ENCODE data around the gene SLC5A8. TPM values are rescaled to one million over a fixed set of nuclear protein-coding genes. Genes with fewer than 3 reads are reported as not detected.

Gene SLC5A8
- total RNA-seq, 1 experiment from 2014 or later, result not detected

- H2AFZ ChIP-seq (ENCODE audit: low read length), result no peak overlapping the region
- no peaks in the 10 kb centered on the region for H4K20me1 ChIP-seq (ENCODE audit: low read length)
- H3K27me3 ChIP-seq (ENCODE audit: low read length), result no peaks in the 10 kb centered on the region
- no peaks in the 10 kb centered on the region for H3K4me1 ChIP-seq (ENCODE audit: insufficient read depth, low read length)
- POLR2A ChIA-PET (ENCODE audit: unreplicated experiment), result no interaction called here
- intact Hi-C loops (cut with micrococcal nuclease), result no loop called here
- TF ChIP-seq EZH2phosphoT487 (IDR thresholded peaks at IDR 0.05; ENCODE audit: borderline replicate concordance, low read length) (no peak), CTCF (conservative IDR thresholded peaks at IDR 0.05; ENCODE audit: low read depth, low read length) (no peak), EZH2 (IDR thresholded peaks at IDR 0.05; ENCODE audit: low read length, unreplicated experiment) (no peak)
- H3K4me3 ChIP-seq (ENCODE audit: low read length), result no peak overlapping the region
- H3K36me3 ChIP-seq (ENCODE audit: low read depth, low read length), result no peaks in the 10 kb centered on the region
- no peak overlapping the region for H3K27ac ChIP-seq (ENCODE audit: low read length)
- H3K4me2 ChIP-seq (ENCODE audit: low read length), result no peak overlapping the region
- CTCF ChIA-PET, result no interaction called here
- H3K79me2 ChIP-seq (ENCODE audit: low read length), result no peaks in the 10 kb centered on the region
- no peaks in the 10 kb centered on the region for H3F3A ChIP-seq (ENCODE audit: low read length, unreplicated experiment)
- BruUV-seq (replicated peaks), result no TSS peak
- DNase-seq, result no peak
- H3K9me2 ChIP-seq (replicated peaks; ENCODE audit: low read length), result no peaks in the 10 kb centered on the region
- H3K9me3 ChIP-seq (ENCODE audit: low read length), result peaks cover 16% of the 10 kb centered on the region; the same call in 1 of the 2 replicates
- ATAC-seq, result no peak
- H3K9ac ChIP-seq (ENCODE audit: low read length), result no peak overlapping the region
Observed at GRCh38 chr12:101108130-101108529, 101.9 kb downstream of the SLC5A8 start.

- Histone ChIP-seq H3K4me2 (ENCODE audit: low read length) (no peak overlapping the region), H3K27me3 (ENCODE audit: low read length) (no peaks in the 10 kb centered on the region), H3K27ac (ENCODE audit: low read length) (no peak overlapping the region), H3K4me3 (ENCODE audit: low read length) (no peak overlapping the region), H3K9ac (ENCODE audit: low read length) (no peak overlapping the region), H3F3A (ENCODE audit: low read length, unreplicated experiment) (no peaks in the 10 kb centered on the region), H4K20me1 (ENCODE audit: low read length) (no peaks in the 10 kb centered on the region), H3K4me1 (ENCODE audit: insufficient read depth, low read length) (no peaks in the 10 kb centered on the region), H3K36me3 (ENCODE audit: low read depth, low read length) (no peaks in the 10 kb centered on the region), H3K9me3 (ENCODE audit: low read length) (peaks cover 21% of the 10 kb centered on the region; the same call in 1 of the 2 replicates), H2AFZ (ENCODE audit: low read length) (no peak overlapping the region), H3K79me2 (ENCODE audit: low read length) (no peaks in the 10 kb centered on the region), H3K9me2 (replicated peaks; ENCODE audit: low read length) (no peaks in the 10 kb centered on the region)
- no TSS peak for BruUV-seq (replicated peaks)
- DNase-seq, result no peak
- POLR2A ChIA-PET (ENCODE audit: unreplicated experiment), result no interaction called here
- no peak for ATAC-seq
- TF ChIP-seq CTCF (conservative IDR thresholded peaks at IDR 0.05; ENCODE audit: low read depth, low read length) (no peak), EZH2 (IDR thresholded peaks at IDR 0.05; ENCODE audit: low read length, unreplicated experiment) (no peak), EZH2phosphoT487 (IDR thresholded peaks at IDR 0.05; ENCODE audit: borderline replicate concordance, low read length) (no peak)
- CTCF ChIA-PET, result no interaction called here
- intact Hi-C loops (cut with micrococcal nuclease), result no loop called here
Observed at GRCh38 chr12:101107032-101107763, 102.8 kb downstream of the SLC5A8 start.

Other genes starting within 250 kb of the SLC5A8 start
- 31.3 and 35.8 TPM in 2 replicates for gene UTP20, start 69.9 kb upstream of the SLC5A8 start, total RNA-seq (2014; rRNA removed)
- gene ARL1, start 197.5 kb upstream of the SLC5A8 start, total RNA-seq (2014; rRNA removed), result 106 and 107 TPM in 2 replicates

Measured in PC-3 (cell line).